Upper lobe of left lung (tissue), 4 donors: ENCODE data around the gene GRIK2.

ENCODE experiments used
- CTCF ChIP-seq, 6 experiments: fragments of 450-650 bp in 4 of 6; fragments of 200-600 bp in 2 of 6; sonication (generic) in 2 of 6; IDR thresholded peaks; one replicate each; pipeline ENCODE4 v1.5.1; 2016 to 2019; ENCODE audit warnings: antibody characterized with exemption in 6 of 6
- POLR2A ChIP-seq, 4 donors: fragments of 450-650 bp; IDR thresholded peaks; one replicate each; pipeline ENCODE4 v1.5.1; 2016 to 2017; ENCODE audit warnings: antibody characterized with exemption in 4 of 4, mild to moderate bottlenecking in 2 of 4

GRCh38 chr6:101477436-101477835 is 83.9 kb downstream of the GRIK2 start:
- no peak for TF ChIP-seq CTCF (IDR thresholded peaks at IDR 0.05)
- TF ChIP-seq POLR2A (IDR thresholded peaks at IDR 0.05), result no peak
